SU-DHL-6 (cell line): ENCODE results near the gene DCN.
"Not testable (repeated sequence)": the region's sequence is repeated elsewhere in the genome, so short reads cannot be mapped to it uniquely, and the experiment has no call there.

Source experiments
- H2AFZ ChIP-seq: fragments of 200-600 bp; sonication (generic); 2 replicates; pipeline ENCODE4 v1.6.1; 2014; ENCODE audit warnings: low read depth, mild to moderate bottlenecking, moderate library complexity, mixed read lengths, antibody characterized with exemption, low read length; ENCODE audit not compliant: severe bottlenecking
- H3F3A ChIP-seq: fragments of 200-600 bp; shearing (Covaris generic); 2 replicates; pipeline ENCODE4 v1.6.0; 2016; ENCODE audit warnings: antibody characterized with exemption, mild to moderate bottlenecking; ENCODE audit not compliant: insufficient read depth
- H3K27ac ChIP-seq: fragments of 200-600 bp; sonication (generic); 2 replicates; pipeline ENCODE4 v1.5.1; 2016; ENCODE audit warnings: low read depth, mild to moderate bottlenecking, low read length, moderate library complexity, mixed read lengths
- H3K27me3 ChIP-seq: fragments of 200-600 bp; sonication (generic), shearing (Covaris generic); 2 replicates; pipeline ENCODE4 v1.6.0; 2014; ENCODE audit warnings: mild to moderate bottlenecking, low read length
- H3K36me3 ChIP-seq: fragments of 200-600 bp; sonication (generic); 2 replicates; pipeline ENCODE4 v1.6.1; 2014; ENCODE audit warnings: mild to moderate bottlenecking, low read length, mixed read lengths
- H3K4me2 ChIP-seq: fragments of 300-600, 200-600 bp; shearing (Covaris generic), sonication (generic); 2 replicates; pipeline ENCODE4 v1.6.0; 2014; ENCODE audit warnings: low read length, low read depth, mild to moderate bottlenecking; ENCODE audit not compliant: poor library complexity, severe bottlenecking
- H3K4me3 ChIP-seq: fragments of 200-600 bp; sonication (generic); 2 replicates; pipeline ENCODE4 v1.5.1; 2014; ENCODE audit warnings: antibody characterized with exemption, low read length, mild to moderate bottlenecking, mixed read lengths; ENCODE audit not compliant: insufficient read depth, poor library complexity, severe bottlenecking
- H3K79me2 ChIP-seq: fragments of 200-600 bp; sonication (generic); 2 replicates; pipeline ENCODE4 v1.6.1; 2014; ENCODE audit warnings: mild to moderate bottlenecking, low read length, moderate library complexity; ENCODE audit not compliant: insufficient read depth
- H3K9ac ChIP-seq: fragments of 200-600 bp; sonication (generic); 2 replicates; pipeline ENCODE4 v1.7.0; 2014; ENCODE audit warnings: mild to moderate bottlenecking, low read length
- H3K9me2 ChIP-seq: fragments of 200-600 bp; sonication (generic); replicated peaks from 2 replicates; pipeline ENCODE4 v1.6.1; 2014; ENCODE audit warnings: low read length; ENCODE audit not compliant: insufficient read depth
- H3K9me3 ChIP-seq: fragments of 200-600 bp; sonication (generic); 2 replicates; pipeline ENCODE4 v1.6.1; 2014; ENCODE audit warnings: low read length, mixed read lengths; ENCODE audit not compliant: insufficient read depth
- H4K20me1 ChIP-seq: fragments of 200-600 bp; sonication (generic); 2 replicates; pipeline ENCODE4 v1.6.1; 2014; ENCODE audit warnings: low read depth, mild to moderate bottlenecking, antibody characterized with exemption, low read length, moderate library complexity, mixed read lengths
- CTCF ChIP-seq: fragments of 200-600 bp; sonication (generic); IDR thresholded peaks from one replicate; pipeline ENCODE4 v1.5.1; 2017; ENCODE audit warnings: antibody characterized with exemption, mild to moderate bottlenecking, low read length, moderate library complexity; ENCODE audit not compliant: insufficient read depth, poor library complexity, severe bottlenecking
- EZH2phosphoT487 ChIP-seq: fragments of 200-600 bp; sonication (generic), shearing (Covaris generic); conservative IDR thresholded peaks from 2 replicates; pipeline ENCODE4 v1.6.1; 2018; ENCODE audit warnings: mild to moderate bottlenecking, antibody characterized with exemption, low read length, moderate library complexity, mixed read lengths

Gene DCN

GRCh38 chr12:91215940-91216454 is 33.4 kb upstream of the DCN start:
- Histone ChIP-seq H4K20me1 (no peaks in the 10 kb centered on the region), H3K9me3 (no peaks in the 10 kb centered on the region), H3K79me2 (no peaks in the 10 kb centered on the region), H3K9ac (no peak overlapping the region), H3K4me2 (no peak overlapping the region), H3K27me3 (no peaks in the 10 kb centered on the region), H3K4me3 (no peak overlapping the region), H2AFZ (no peak overlapping the region), H3F3A (no peaks in the 10 kb centered on the region), H3K9me2 (no peaks in the 10 kb centered on the region), H3K27ac (no peak overlapping the region), H3K36me3 (no peaks in the 10 kb centered on the region)
- TF ChIP-seq EZH2phosphoT487 (no peak), CTCF (no peak)

GRCh38 chr12:91211866-91212265 is 29.2 kb upstream of the DCN start:
- no peak overlapping the region for H3K27ac ChIP-seq
- no peaks in the 10 kb centered on the region for H3K27me3 ChIP-seq
- no peaks in the 10 kb centered on the region for H3K9me3 ChIP-seq
- H3K4me3 ChIP-seq: no peak overlapping the region
- no peak overlapping the region for H3K4me2 ChIP-seq
- H2AFZ ChIP-seq: no peak overlapping the region
- no peaks in the 10 kb centered on the region for H3K9me2 ChIP-seq
- H3K36me3 ChIP-seq: no peaks in the 10 kb centered on the region
- no peak for TF ChIP-seq EZH2phosphoT487
- H3F3A ChIP-seq: no peaks in the 10 kb centered on the region
- H4K20me1 ChIP-seq: no peaks in the 10 kb centered on the region
- no peaks in the 10 kb centered on the region for H3K79me2 ChIP-seq
- H3K9ac ChIP-seq: no peak overlapping the region

- Histone ChIP-seq H3K79me2 (no peaks in the 10 kb centered on the region), H3K9me2 (no peaks in the 10 kb centered on the region), H4K20me1 (no peaks in the 10 kb centered on the region), H3K9me3 (no peaks in the 10 kb centered on the region), H3K4me2 (no peak overlapping the region), H3K27ac (no peak overlapping the region), H3K27me3 (no peaks in the 10 kb centered on the region), H3K36me3 (no peaks in the 10 kb centered on the region), H3K9ac (no peak overlapping the region), H2AFZ (no peak overlapping the region), H3K4me3 (no peak overlapping the region), H3F3A (no peaks in the 10 kb centered on the region)
- TF ChIP-seq EZH2phosphoT487: no peak
- no peak for TF ChIP-seq CTCF
Measured at GRCh38 chr12:91210618-91211017, 28.0 kb upstream of the DCN start.

- no peak overlapping the region for H3K4me3 ChIP-seq
- H3K4me2 ChIP-seq: no peak overlapping the region
- H3K9me3 ChIP-seq: no peaks in the 10 kb centered on the region
- no peak overlapping the region for H2AFZ ChIP-seq
- no peaks in the 10 kb centered on the region for H3K36me3 ChIP-seq
- no peak overlapping the region for H3K27ac ChIP-seq
- H3K9me2 ChIP-seq: no peaks in the 10 kb centered on the region
- no peak for TF ChIP-seq CTCF
- TF ChIP-seq EZH2phosphoT487: no peak
- H3K27me3 ChIP-seq: no peaks in the 10 kb centered on the region
- H4K20me1 ChIP-seq: no peaks in the 10 kb centered on the region
- H3F3A ChIP-seq: no peaks in the 10 kb centered on the region
- H3K79me2 ChIP-seq: no peaks in the 10 kb centered on the region
- H3K9ac ChIP-seq: no peak overlapping the region
Measured at GRCh38 chr12:91210144-91210543, 27.5 kb upstream of the DCN start.

- H3K36me3 ChIP-seq, H3K9me2 ChIP-seq, H4K20me1 ChIP-seq, H3K27me3 ChIP-seq, H3K9me3 ChIP-seq, H3K9ac ChIP-seq, H3K4me2 ChIP-seq, H2AFZ ChIP-seq, H3K27ac ChIP-seq, H3K79me2 ChIP-seq, H3F3A ChIP-seq, H3K4me3 ChIP-seq: not testable (repeated sequence)
Measured at GRCh38 chr12:91207301-91207700, 24.7 kb upstream of the DCN start.
